ENCODE measurements around the gene LINC00632. TPM values are rescaled to one million over a fixed set of nuclear protein-coding genes. Genes with fewer than 3 reads are reported as not detected.

LINC00632 gene
- total and polyA plus RNA-seq, 4 donors = 0.57 to 106 (median 56.5) TPM

- H3K4me3 ChIP-seq = no peak overlapping the region
- H3K9ac ChIP-seq (ENCODE audit: insufficient read depth in 1 of 2, low read length in 2 of 2) = no peak overlapping the region
- DNase-seq = no peak
- no peaks in the 10 kb centered on the region for H3K36me3 ChIP-seq (ENCODE audit: control insufficient read depth in 4 of 4, insufficient read depth in 4 of 4, low read length in 4 of 4)
- peaks cover 0 to 4% (median 0%) of the 10 kb centered on the region in 4 donors for H3K9me3 ChIP-seq (ENCODE audit: control insufficient read depth in 4 of 4, insufficient read depth in 3 of 4, low read length in 3 of 4)
- no peaks in the 10 kb centered on the region for H3K4me1 ChIP-seq (ENCODE audit: control insufficient read depth in 5 of 5, insufficient read depth in 5 of 5, low read length in 5 of 5)
- WGBS, 2 donors = 89 to 98% methylated on average over 31 of the region's 31 CpGs
- no peak overlapping the region for H3K27ac ChIP-seq (ENCODE audit: low read depth in 1 of 2, low read length in 1 of 2)
- no peak for TF ChIP-seq CTCF (IDR thresholded peaks at IDR 0.05; ENCODE audit: control extremely low read depth, extremely low read depth)
- peaks cover 0 to 6% (median 0%) of the 10 kb centered on the region in 3 donors for H3K27me3 ChIP-seq (ENCODE audit: control insufficient read depth in 3 of 3, insufficient read depth in 3 of 3, low read length in 2 of 3)
- ATAC-seq (ENCODE audit: insufficient read depth, low FRiP score) = no peak
These were observed 66.8 kb downstream of the LINC00632 start for GRCh38 chrX:140776320-140776719.

- 69 to 75% methylated on average over 5 of the region's 5 CpGs for WGBS, 2 donors
- no peaks in the 10 kb centered on the region for H3K27me3 ChIP-seq (ENCODE audit: control insufficient read depth in 3 of 3, insufficient read depth in 3 of 3, low read length in 2 of 3)
- no peak for TF ChIP-seq CTCF (IDR thresholded peaks at IDR 0.05; ENCODE audit: control extremely low read depth, extremely low read depth)
- DNase-seq = no peak
- no peaks in the 10 kb centered on the region for H3K4me1 ChIP-seq (ENCODE audit: control insufficient read depth in 5 of 5, insufficient read depth in 5 of 5, low read length in 5 of 5)
- H3K9ac ChIP-seq (ENCODE audit: insufficient read depth in 1 of 2, low read length in 2 of 2) = no peak overlapping the region
- ATAC-seq (ENCODE audit: insufficient read depth, low FRiP score) = no peak
- no peak overlapping the region for H3K4me3 ChIP-seq
- no peaks in the 10 kb centered on the region for H3K36me3 ChIP-seq (ENCODE audit: control insufficient read depth in 4 of 4, insufficient read depth in 4 of 4, low read length in 4 of 4)
- H3K9me3 ChIP-seq (ENCODE audit: control insufficient read depth in 4 of 4, insufficient read depth in 3 of 4, low read length in 3 of 4) = no peaks in the 10 kb centered on the region
- H3K27ac ChIP-seq (ENCODE audit: low read depth in 1 of 2, low read length in 1 of 2) = no peak overlapping the region
These were observed 85.1 kb downstream of the LINC00632 start for GRCh38 chrX:140794642-140795041.

GRCh38 chrX:140799216-140799615 lies 89.7 kb downstream of the LINC00632 start:
- no peaks in the 10 kb centered on the region for H3K4me1 ChIP-seq (ENCODE audit: control insufficient read depth in 5 of 5, insufficient read depth in 5 of 5, low read length in 5 of 5)
- ATAC-seq (ENCODE audit: insufficient read depth, low FRiP score) (no peak), DNase-seq (no peak)
- no peak overlapping the region for H3K27ac ChIP-seq (ENCODE audit: low read depth in 1 of 2, low read length in 1 of 2)
- no peaks in the 10 kb centered on the region for H3K9me3 ChIP-seq (ENCODE audit: control insufficient read depth in 4 of 4, insufficient read depth in 3 of 4, low read length in 3 of 4)
- TF ChIP-seq CTCF (IDR thresholded peaks at IDR 0.05; ENCODE audit: control extremely low read depth, extremely low read depth) = no peak
- H3K36me3 ChIP-seq (ENCODE audit: control insufficient read depth in 4 of 4, insufficient read depth in 4 of 4, low read length in 4 of 4) = no peaks in the 10 kb centered on the region
- WGBS, 2 donors = 87 to 91% methylated on average over 2 of the region's 2 CpGs
- H3K4me3 ChIP-seq = no peak overlapping the region
- H3K27me3 ChIP-seq (ENCODE audit: control insufficient read depth in 3 of 3, insufficient read depth in 3 of 3, low read length in 2 of 3) = no peaks in the 10 kb centered on the region
- H3K9ac ChIP-seq (ENCODE audit: insufficient read depth in 1 of 2, low read length in 2 of 2) = no peak overlapping the region

GRCh38 chrX:140804292-140804691 lies 94.7 kb downstream of the LINC00632 start:
- H3K4me1 ChIP-seq (ENCODE audit: control insufficient read depth in 5 of 5, insufficient read depth in 5 of 5, low read length in 5 of 5) = no peaks in the 10 kb centered on the region
- no peak overlapping the region for H3K4me3 ChIP-seq
- no peak overlapping the region for H3K9ac ChIP-seq (ENCODE audit: insufficient read depth in 1 of 2, low read length in 2 of 2)
- WGBS, 2 donors = 79 to 100% methylated on average over 1 of the region's 1 CpG
- H3K27ac ChIP-seq (ENCODE audit: low read depth in 1 of 2, low read length in 1 of 2) = no peak overlapping the region
- H3K27me3 ChIP-seq (ENCODE audit: control insufficient read depth in 3 of 3, insufficient read depth in 3 of 3, low read length in 2 of 3) = no peaks in the 10 kb centered on the region
- no peak for DNase-seq
- no peak for ATAC-seq (ENCODE audit: insufficient read depth, low FRiP score)
- no peak for TF ChIP-seq CTCF (IDR thresholded peaks at IDR 0.05; ENCODE audit: control extremely low read depth, extremely low read depth)
- peaks cover 0 to 6% (median 1%) of the 10 kb centered on the region in 4 donors for H3K9me3 ChIP-seq (ENCODE audit: control insufficient read depth in 4 of 4, insufficient read depth in 3 of 4, low read length in 3 of 4)
- no peaks in the 10 kb centered on the region for H3K36me3 ChIP-seq (ENCODE audit: control insufficient read depth in 4 of 4, insufficient read depth in 4 of 4, low read length in 4 of 4)

All from lung (tissue), 12 donors.